Astrocyte of the spinal cord (primary cell): ENCODE measurements around the gene ZC3H18.
A peak's percentile ranks its signal among the peaks of the same experiment; 100 is the strongest.

Experiments
- DNase-seq: peaks from one replicate; pipeline ENCODE4 v3.0.0; 2011; ENCODE audit warnings: low read depth, low spot score
- H3K4me3 ChIP-seq: 2 replicates; pipeline ENCODE4 v1.5.1; 2011; ENCODE audit warnings: low read depth, mild to moderate bottlenecking, low read length, moderate library complexity
- CTCF ChIP-seq: IDR thresholded peaks from 2 replicates; pipeline ENCODE4 v1.5.1; 2012; ENCODE audit warnings: low read depth, mild to moderate bottlenecking, low read length, inconsistent platforms
- in situ Hi-C: cut with HindIII; loops from 2 replicates; pipeline ENCODE4 v1.10.0; 2017; ENCODE audit warnings: low sequenced_read_pairs

The ZC3H18 gene

GRCh38 chr16:88588754-88589153 lies 18.6 kb downstream of the ZC3H18 start:
- no peak for TF ChIP-seq CTCF
- no peak overlapping the region for H3K4me3 ChIP-seq
- in situ Hi-C loops, result no loop called here
- DNase-seq, result no peak

GRCh38 chr16:88589441-88589840 lies 19.2 kb downstream of the ZC3H18 start:
- no peak for TF ChIP-seq CTCF
- in situ Hi-C loops, result no loop called here
- no peak for DNase-seq
- no peak overlapping the region for H3K4me3 ChIP-seq

- no peak overlapping the region for H3K4me3 ChIP-seq
- DNase-seq, result no peak
- TF ChIP-seq CTCF, result no peak
- in situ Hi-C loops, result no loop called here
These were observed 21.4 kb downstream of the ZC3H18 start for GRCh38 chr16:88591577-88592021.

DNA sequence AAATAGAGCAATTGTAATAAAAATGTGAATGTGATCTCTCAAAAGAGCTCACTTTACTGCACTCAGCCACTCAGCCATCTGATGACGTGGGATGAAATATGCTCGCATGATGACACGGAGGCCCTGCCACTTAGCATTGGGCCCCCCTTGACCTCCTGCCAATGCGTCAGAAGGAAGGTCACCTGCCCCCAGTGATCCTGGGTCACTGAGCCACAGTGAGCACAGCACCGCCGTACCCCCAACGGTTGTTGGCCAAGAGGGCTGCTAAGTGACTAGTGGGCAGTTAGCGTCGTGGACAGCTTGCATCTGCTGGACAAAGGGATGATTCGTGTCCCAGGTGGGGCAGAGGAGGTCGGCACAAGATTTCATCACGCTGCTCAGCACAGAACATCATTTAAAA lies 22.9 kb downstream of the ZC3H18 start:
- H3K4me3 ChIP-seq, result no peak overlapping the region
- no peak for DNase-seq
- no peak for TF ChIP-seq CTCF
- in situ Hi-C loops, result no loop called here

DNA sequence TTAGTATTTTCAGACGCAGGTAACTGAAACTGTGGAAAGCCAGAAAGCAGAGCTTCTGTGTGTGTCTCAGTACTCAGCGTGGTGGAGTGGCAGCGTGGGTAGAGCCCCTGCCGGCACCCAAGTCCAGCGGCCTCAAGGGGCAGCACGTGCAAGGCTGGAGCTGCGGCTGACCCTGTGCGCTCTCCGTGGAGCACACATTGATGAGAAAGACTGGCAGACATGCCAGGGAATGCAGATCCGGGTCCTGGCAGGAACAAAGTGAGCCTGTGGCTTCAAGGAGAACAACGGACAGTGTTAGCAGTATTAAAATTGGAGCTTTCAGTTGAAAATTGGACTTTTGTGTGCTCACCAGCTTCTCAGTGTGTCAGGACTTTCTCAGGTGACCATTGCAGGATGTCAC lies 23.3 kb downstream of the ZC3H18 start:
- in situ Hi-C loops, result no loop called here
- DNase-seq, result no peak
- no peak overlapping the region for H3K4me3 ChIP-seq
- peak; percentile 3 for TF ChIP-seq CTCF

DNA sequence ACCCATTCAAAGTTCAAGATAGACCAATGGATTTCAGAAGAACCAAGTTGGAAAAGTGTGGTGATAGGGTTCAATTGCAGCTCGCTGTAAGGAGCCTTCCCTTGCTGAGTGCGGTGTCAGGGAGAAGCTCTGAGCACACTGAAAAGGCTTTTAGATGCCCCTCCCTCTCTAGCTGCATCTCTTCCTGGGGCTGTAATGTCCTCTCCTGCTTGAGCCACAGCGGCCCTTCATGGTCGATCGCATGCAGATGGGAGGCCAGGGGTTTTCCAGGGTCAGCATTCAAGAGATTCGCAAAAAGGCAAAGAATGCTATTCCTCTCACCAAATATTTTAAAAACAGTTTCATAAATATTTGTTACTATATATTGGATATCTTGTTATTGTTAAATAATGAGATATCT lies 23.7 kb downstream of the ZC3H18 start:
- no peak for TF ChIP-seq CTCF
- no peak overlapping the region for H3K4me3 ChIP-seq
- DNase-seq, result no peak
- in situ Hi-C loops, result no loop called here

DNA sequence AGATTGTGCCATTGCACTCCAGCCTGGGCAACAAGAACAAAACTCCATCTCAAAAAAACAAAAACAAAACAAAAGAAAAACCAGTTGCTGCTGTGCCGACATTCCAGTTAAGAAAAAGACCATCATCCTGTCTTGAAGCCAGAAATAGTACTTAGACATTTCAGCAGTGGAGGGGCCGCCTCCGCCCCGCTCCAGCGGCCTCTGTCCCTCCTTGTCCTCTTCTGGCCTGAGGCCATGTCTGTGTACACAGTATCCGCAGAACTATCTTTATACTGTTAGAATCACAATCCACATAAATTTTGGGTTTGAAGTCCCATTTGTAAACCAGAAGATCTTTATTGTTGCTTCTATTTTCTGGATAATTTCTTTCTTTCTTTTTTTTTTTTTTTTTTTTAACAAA lies 24.9 kb downstream of the ZC3H18 start:
- no peak overlapping the region for H3K4me3 ChIP-seq
- no peak for DNase-seq
- in situ Hi-C loops, result no loop called here
- TF ChIP-seq CTCF, result no peak
